Keratinocyte (primary cell): ENCODE data around the gene UBE2L6. TPM values are rescaled to one million over a fixed set of nuclear protein-coding genes. Genes with fewer than 3 reads are reported as not detected.

Experiments
- DNase-seq: peaks from one replicate; pipeline ENCODE4 v3.0.0-alpha.2; 2011; ENCODE audit warnings: low read depth, missing footprints, low spot score
- FAIRE-seq: peaks from 2 replicates; lab custom pipeline; 2011; peaks lifted over from hg19 to GRCh38; lab: Jason Lieb, UNC
- H2AFZ ChIP-seq: 2 replicates; pipeline ENCODE4 v1.6.0; 2012; ENCODE audit warnings: low read length, control low read depth, inconsistent platforms; ENCODE audit not compliant: control insufficient read depth
- H3K27ac ChIP-seq: 2 replicates; pipeline ENCODE4 v1.5.1; 2011; ENCODE audit warnings: low read length; ENCODE audit not compliant: control insufficient read depth, insufficient read depth
- H3K27me3 ChIP-seq: 3 replicates; pipeline ENCODE4 v1.6.0; 2011; ENCODE audit warnings: low read length; ENCODE audit not compliant: control insufficient read depth, insufficient read depth; ENCODE audit errors: extremely low read depth
- H3K36me3 ChIP-seq, 2 experiments: 2 replicates in 1 of 2; 3 replicates in 1 of 2; pipeline ENCODE4 v1.5.1; 2011; ENCODE audit warnings: low read length in 2 of 2, mild to moderate bottlenecking in 1 of 2; ENCODE audit not compliant: control insufficient read depth in 2 of 2, insufficient read depth in 2 of 2; ENCODE audit errors: extremely low read depth in 1 of 2
- H3K4me1 ChIP-seq: 3 replicates; pipeline ENCODE4 v1.5.1; 2011; ENCODE audit warnings: low read length; ENCODE audit not compliant: control insufficient read depth, insufficient read depth; ENCODE audit errors: extremely low read depth
- H3K4me2 ChIP-seq: 3 replicates; pipeline ENCODE4 v1.6.0; 2011; ENCODE audit warnings: low read depth, low read length; ENCODE audit not compliant: control insufficient read depth, insufficient read depth; ENCODE audit errors: extremely low read depth
- H3K4me3 ChIP-seq, 3 experiments: fragments of 200-600 bp in 1 of 3; sonication (generic) in 1 of 3; 2 replicates in 2 of 3; 3 replicates in 1 of 3; pipeline ENCODE4 v1.5.1; 2011 to 2016; ENCODE audit warnings: low read length in 3 of 3, mild to moderate bottlenecking in 3 of 3, control low read depth in 2 of 3, inconsistent platforms in 1 of 3, low read depth in 1 of 3, mixed read lengths in 1 of 3, mixed run types in 1 of 3, moderate library complexity in 1 of 3; ENCODE audit not compliant: control insufficient read depth in 2 of 3, insufficient read depth in 2 of 3; ENCODE audit errors: extremely low read depth in 1 of 3
- H3K79me2 ChIP-seq: 2 replicates; pipeline ENCODE4 v1.6.0; 2012; ENCODE audit warnings: low read length; ENCODE audit not compliant: control insufficient read depth, insufficient read depth
- H3K9ac ChIP-seq: 3 replicates; pipeline ENCODE4 v1.6.0; 2011; ENCODE audit warnings: low read length; ENCODE audit not compliant: control insufficient read depth, insufficient read depth; ENCODE audit errors: extremely low read depth
- H3K9me1 ChIP-seq: 3 replicates; pipeline ENCODE4 v1.6.0; 2011; ENCODE audit warnings: low read length; ENCODE audit not compliant: control insufficient read depth, insufficient read depth; ENCODE audit errors: extremely low read depth
- H3K9me3 ChIP-seq: 2 replicates; pipeline ENCODE4 v1.5.1; 2012; ENCODE audit warnings: low read depth, low read length; ENCODE audit not compliant: control insufficient read depth
- H4K20me1 ChIP-seq: 3 replicates; pipeline ENCODE4 v1.6.0; 2011; ENCODE audit warnings: low read length; ENCODE audit not compliant: control insufficient read depth, insufficient read depth; ENCODE audit errors: extremely low read depth
- CTCF ChIP-seq, 3 experiments: IDR thresholded peaks in 1 of 3; conservative IDR thresholded peaks in 1 of 3; optimal IDR thresholded peaks in 1 of 3; 2 replicates in 2 of 3; 3 replicates in 1 of 3; pipeline versions ENCODE3 to v1.5.1; 2011; ENCODE audit warnings: low read length in 3 of 3, mild to moderate bottlenecking in 3 of 3, moderate library complexity in 2 of 3, control low read depth in 1 of 3, inconsistent platforms in 1 of 3; ENCODE audit not compliant: insufficient read depth in 2 of 3; ENCODE audit errors: extremely low read depth in 1 of 3
- EZH2 ChIP-seq: IDR thresholded peaks from one replicate; pipeline ENCODE4 v1.6.1; 2012; ENCODE audit warnings: inconsistent platforms, mild to moderate bottlenecking, low read length, moderate library complexity
- dilution Hi-C: fragments of 300-500 bp; cut with MboI; formaldehyde crosslinking; loops from one replicate; pipeline ENCODE4 v1.7.0; 2020; ENCODE audit warnings: low sequenced_read_pairs; ENCODE audit not compliant: extremely low pct_ligation_motif_present
- polyA plus RNA-seq, 5 experiments: library from polyadenylated mRNA; depleted of rRNA in 3 of 5; stranded (reverse) in 3 of 5; stranded (forward) in 1 of 5; unstranded in 1 of 5; fragments of >200 nt; gene quantifications; 1 replicate in 1 of 5; 2 replicates in 3 of 5; 3 replicates in 1 of 5; pipeline versions ENCODE4 v1.2.1 to v1.2.3, GENCODE V29; 2011 to 2012; ENCODE audit warnings: missing spikeins in 2 of 5, low read depth in 1 of 5, low replicate concordance in 1 of 5

UBE2L6 gene
- polyA plus RNA-seq, 1 donor (not counting 4 experiments of a cell fraction or from before 2014, with no cell fraction given), result 56.6 TPM

GRCh38 chr11:57562596-57562995 lies 4.9 kb downstream of the UBE2L6 start:
- H3K4me2 ChIP-seq, result no peak overlapping the region
- dilution Hi-C loops, result no loop called here
- no peak overlapping the region for H3K9ac ChIP-seq
- peaks cover 0 to 4% of the 10 kb centered on the region in 2 experiments for H3K36me3 ChIP-seq
- no peaks in the 10 kb centered on the region for H4K20me1 ChIP-seq
- no peaks in the 10 kb centered on the region for H3K9me1 ChIP-seq
- H3K27me3 ChIP-seq, result no peaks in the 10 kb centered on the region
- peaks cover 15% of the 10 kb centered on the region for H3K4me1 ChIP-seq
- H3K27ac ChIP-seq, result no peak overlapping the region
- no peak overlapping the region for H3K4me3 ChIP-seq
- peaks cover 18% of the 10 kb centered on the region for H3K79me2 ChIP-seq
- H2AFZ ChIP-seq, result no peak overlapping the region
- DNase-seq, result no peak
- H3K9me3 ChIP-seq, result no peaks in the 10 kb centered on the region
- peak in 2 of 3 experiments; percentile 26 to 38 for TF ChIP-seq CTCF (optimal IDR thresholded peaks at IDR 0.05 in 1 of 3, IDR thresholded peaks at IDR 0.05 in 1 of 3, conservative IDR thresholded peaks at IDR 0.05 in 1 of 3; ENCODE audit: extremely low read depth in 1 of 3, insufficient read depth in 2 of 3, low read length in 3 of 3)
- TF ChIP-seq EZH2, result no peak
- peak; percentile 46 for FAIRE-seq

GRCh38 chr11:57560146-57560545 lies 7.3 kb downstream of the UBE2L6 start:
- Histone ChIP-seq H3K4me1 (peaks cover 5% of the 10 kb centered on the region), H4K20me1 (no peaks in the 10 kb centered on the region), H3K79me2 (peaks cover 6% of the 10 kb centered on the region), H3K27ac (no peak overlapping the region), H3K4me2 (no peak overlapping the region), H3K9me3 (no peaks in the 10 kb centered on the region), H2AFZ (no peak overlapping the region), H3K9me1 (no peaks in the 10 kb centered on the region), H3K36me3 (peaks cover 0 to 6% of the 10 kb centered on the region in 2 experiments), H3K9ac (no peak overlapping the region), H3K4me3 (no peak overlapping the region), H3K27me3 (no peaks in the 10 kb centered on the region)
- TF ChIP-seq CTCF (optimal IDR thresholded peaks at IDR 0.05 in 1 of 3, IDR thresholded peaks at IDR 0.05 in 1 of 3, conservative IDR thresholded peaks at IDR 0.05 in 1 of 3; ENCODE audit: extremely low read depth in 1 of 3, insufficient read depth in 2 of 3, low read length in 3 of 3), result no peak
- no peak for TF ChIP-seq EZH2
- no peak for FAIRE-seq
- DNase-seq, result no peak
- dilution Hi-C loops, result no loop called here
